GM21515 (cell line): ENCODE data around the gene OPN1SW.

Source experiments
- ATAC-seq: cut with Tn5 transposase; IDR thresholded peaks from one replicate; pipeline ENCODE4 v1.9.1; 2021; ENCODE audit not compliant: unreplicated experiment

Gene OPN1SW

GRCh38 chr7:128734890-128735289, 40.7 kb downstream of the OPN1SW start:
- ATAC-seq = no peak

GRCh38 chr7:128733278-128733645, 42.3 kb downstream of the OPN1SW start:
- no peak for ATAC-seq

- ATAC-seq = no peak
Observed at GRCh38 chr7:128732521-128733277, 42.9 kb downstream of the OPN1SW start.

GRCh38 chr7:128731184-128731583, 44.4 kb downstream of the OPN1SW start:
- no peak for ATAC-seq

GRCh38 chr7:128729494-128729893, 46.1 kb downstream of the OPN1SW start:
- no peak for ATAC-seq

GRCh38 chr7:128728598-128728997, 47.0 kb downstream of the OPN1SW start:
- no peak for ATAC-seq

- ATAC-seq = no peak
Observed at GRCh38 chr7:128727239-128727638, 48.4 kb downstream of the OPN1SW start.

- ATAC-seq = no peak
Observed at GRCh38 chr7:128726737-128727072, 48.9 kb downstream of the OPN1SW start.

GRCh38 chr7:128726059-128726736, 49.4 kb downstream of the OPN1SW start:
- no peak for ATAC-seq

GRCh38 chr7:128725531-128725930, 50.1 kb downstream of the OPN1SW start:
- no peak for ATAC-seq

GRCh38 chr7:128724743-128725142, 50.9 kb downstream of the OPN1SW start:
- no peak for ATAC-seq
